Testis (tissue), 3 donors: ENCODE data around the gene TNFRSF6B. TPM values are rescaled to one million over a fixed set of nuclear protein-coding genes. Genes with fewer than 3 reads are reported as not detected.

ENCODE experiments used
- DNase-seq: peaks from one replicate; pipeline ENCODE4 v3.0.0-alpha.2; 2019
- H3K27ac ChIP-seq, 2 donors: fragments of 200-600 bp; sonication (generic); one replicate each; pipeline ENCODE4 v1.5.1; 2019
- H3K27me3 ChIP-seq: fragments of 200-600 bp; sonication (generic); one replicate; pipeline ENCODE4 v1.5.1; 2019
- H3K36me3 ChIP-seq: fragments of 200-600 bp; sonication (generic); one replicate; pipeline ENCODE4 v1.5.1; 2017; ENCODE audit warnings: low read depth; ENCODE audit errors: missing control alignments
- H3K4me1 ChIP-seq: fragments of 200-600 bp; sonication (generic); one replicate; pipeline ENCODE4 v1.5.1; 2019
- H3K4me3 ChIP-seq, 2 donors: fragments of 200-600 bp; sonication (generic); one replicate each; pipeline ENCODE4 v1.5.1; 2017 to 2019
- H3K9me3 ChIP-seq: fragments of 200-600 bp; sonication (generic); one replicate; pipeline ENCODE4 v1.5.1; 2017
- CTCF ChIP-seq, 3 experiments: fragments of 450-650 bp in 2 of 3; fragments of 200-600 bp in 1 of 3; sonication (generic) in 1 of 3; IDR thresholded peaks; one replicate each; pipeline ENCODE4 v1.5.1; 2016 to 2019; ENCODE audit warnings: antibody characterized with exemption in 3 of 3, mild to moderate bottlenecking in 2 of 3, moderate library complexity in 1 of 3
- POLR2A ChIP-seq: fragments of 450-650 bp; IDR thresholded peaks from one replicate; pipeline ENCODE4 v1.6.1; 2017; ENCODE audit warnings: antibody characterized with exemption, mild to moderate bottlenecking, moderate library complexity
- WGBS, 2 donors: methylation state at CpG; one replicate each; pipeline ENCODE4 v1.1.5; 2018; 5-methylcytosine and 5-hydroxymethylcytosine counted together
- intact Hi-C: fragments of 100-400 bp; cut with DNase I; formaldehyde crosslinking; loops from one replicate; pipeline ENCODE4 v1.15.1; 2023; ENCODE audit warnings: low total_unique reads
- polyA plus RNA-seq: library from polyadenylated mRNA; stranded (reverse); fragments of 350-450 nt; fragmentation: Illumina TruSeq; extraction: RNeasy Lipid Tissue Mini Kit (QIAGEN cat#74804); gene quantifications from one replicate; pipeline ENCODE4 v1.2.3, GENCODE V29; 2014; ENCODE audit warnings: low read depth, low replicate concordance; ENCODE audit not compliant: insufficient read depth
- small RNA-seq, 2 donors: library from RNA; depleted of rRNA; stranded (forward); fragments of <200 nt; gene quantifications; one replicate each; pipeline ENCODE3, GENCODE V24; 2016
- total RNA-seq, 2 donors: library from RNA; depleted of rRNA; stranded (reverse); fragments of >200 nt; gene quantifications; one replicate each; pipeline ENCODE4 v1.2.3, GENCODE V29; 2016

The TNFRSF6B gene
- total and polyA plus RNA-seq, 3 donors from 2014 or later = 3.0 to 30.5 (median 26.2) TPM

- Histone ChIP-seq H3K36me3 (no peaks in the 10 kb centered on the region), H3K27me3 (no peaks in the 10 kb centered on the region), H3K4me1 (peaks cover 26% of the 10 kb centered on the region), H3K4me3 (no peak overlapping the region), H3K9me3 (no peaks in the 10 kb centered on the region), H3K27ac (peak overlapping the region in 1 of 2 donors; percentile 15)
- TF ChIP-seq CTCF (IDR thresholded peaks at IDR 0.05) (no peak), POLR2A (no peak)
- WGBS, 2 donors = 74 to 82% methylated on average over 12 to 26 of the region's 26 CpGs
- intact Hi-C loops = no loop called here
- no peak for DNase-seq
These were observed 49.7 kb downstream of the TNFRSF6B start for GRCh38 chr20:63745961-63746731.

- TF ChIP-seq CTCF (IDR thresholded peaks at IDR 0.05) (no peak), POLR2A (no peak)
- intact Hi-C loops = no loop called here
- WGBS, 2 donors = 92 to 98% methylated on average over 10 to 47 of the region's 47 CpGs
- peaks cover 19% of the 10 kb centered on the region for H3K4me1 ChIP-seq
- no peak overlapping the region for H3K27ac ChIP-seq
- no peak for DNase-seq
- H3K4me3 ChIP-seq = no peak overlapping the region
- H3K9me3 ChIP-seq = no peaks in the 10 kb centered on the region
- H3K36me3 ChIP-seq = no peaks in the 10 kb centered on the region
- H3K27me3 ChIP-seq = no peaks in the 10 kb centered on the region
These were observed 50.4 kb downstream of the TNFRSF6B start for GRCh38 chr20:63746751-63747315.

GRCh38 chr20:63747622-63748069, 51.2 kb downstream of the TNFRSF6B start:
- WGBS, 2 donors = 58 to 73% methylated on average over 8 to 11 of the region's 13 CpGs
- TF ChIP-seq POLR2A = no peak
- no peak for TF ChIP-seq CTCF (IDR thresholded peaks at IDR 0.05)
- Histone ChIP-seq H3K27ac (no peak overlapping the region), H3K36me3 (no peaks in the 10 kb centered on the region), H3K4me1 (peaks cover 13% of the 10 kb centered on the region), H3K4me3 (no peak overlapping the region), H3K27me3 (no peaks in the 10 kb centered on the region), H3K9me3 (no peaks in the 10 kb centered on the region)
- intact Hi-C loops = no loop called here
- no peak for DNase-seq

Small RNA genes within 50 kb of the gene (small RNA-seq; reads per million reads assigned to genes)
- gene LIME1 (0 to 0.18 reads per million in 2 donors), gene TNFRSF6B (0 reads per million in 2 donors)

Other genes with a start within 250 kb of the TNFRSF6B start
- 10 to 100 TPM; 49.2 to 60.9 TPM for gene KCNQ2, start 224.0 kb upstream of the TNFRSF6B start, total RNA-seq
- gene KCNQ2, start 224.0 kb upstream of the TNFRSF6B start, polyA plus RNA-seq = 36.2 TPM
- gene EEF1A2, start 197.6 kb upstream of the TNFRSF6B start, total RNA-seq = 10 to 100 TPM in 1 of 2 donors, 1 to 10 TPM in 1; 9.8 to 15.9 TPM
- gene EEF1A2, start 197.6 kb upstream of the TNFRSF6B start, polyA plus RNA-seq = 19.1 TPM
- gene PPDPF, start 175.9 kb upstream of the TNFRSF6B start, total RNA-seq = 100 to 1,000 TPM; 431 to 529 TPM
- gene PPDPF, start 175.9 kb upstream of the TNFRSF6B start, polyA plus RNA-seq = 207 TPM
- under 1 TPM in 1 of 2 donors, not detected in 1; 0.37 TPM for gene PTK6, start 159.3 kb upstream of the TNFRSF6B start, total RNA-seq
- 0.26 TPM for gene PTK6, start 159.3 kb upstream of the TNFRSF6B start, polyA plus RNA-seq
- under 1 TPM; 0.19 to 0.24 TPM for gene SRMS, start 148.9 kb upstream of the TNFRSF6B start, total RNA-seq
- 0.42 TPM for gene SRMS, start 148.9 kb upstream of the TNFRSF6B start, polyA plus RNA-seq
- gene FNDC11, start 142.5 kb upstream of the TNFRSF6B start, total RNA-seq = 100 to 1,000 TPM in 1 of 2 donors, 10 to 100 TPM in 1; 85.4 to 121 TPM
- gene FNDC11, start 142.5 kb upstream of the TNFRSF6B start, polyA plus RNA-seq = 147 TPM
- gene HELZ2, start 122.4 kb upstream of the TNFRSF6B start, total RNA-seq = 10 to 100 TPM; 13.5 to 22.9 TPM
- 7.1 TPM for gene HELZ2, start 122.4 kb upstream of the TNFRSF6B start, polyA plus RNA-seq
- gene GMEB2, start 69.6 kb upstream of the TNFRSF6B start, total RNA-seq = 10 to 100 TPM; 31.0 to 33.1 TPM
- 20.3 TPM for gene GMEB2, start 69.6 kb upstream of the TNFRSF6B start, polyA plus RNA-seq
- 10 to 100 TPM in 1 of 2 donors, 1 to 10 TPM in 1; 8.4 to 16.5 TPM for gene STMN3, start 43.2 kb upstream of the TNFRSF6B start, total RNA-seq
- gene STMN3, start 43.2 kb upstream of the TNFRSF6B start, polyA plus RNA-seq = 15.1 TPM
- 10 to 100 TPM; 56.8 to 84.6 TPM for gene RTEL1, start 38.3 kb upstream of the TNFRSF6B start, total RNA-seq
- gene RTEL1, start 38.3 kb upstream of the TNFRSF6B start, polyA plus RNA-seq = 34.2 TPM
- 10 to 100 TPM; 55.4 to 55.6 TPM for gene ARFRP1, start 11.3 kb downstream of the TNFRSF6B start, total RNA-seq
- gene ARFRP1, start 11.3 kb downstream of the TNFRSF6B start, polyA plus RNA-seq = 37.8 TPM
- 10 to 100 TPM; 53.1 to 57.3 TPM for gene ZGPAT, start 11.4 kb downstream of the TNFRSF6B start, total RNA-seq
- 43.1 TPM for gene ZGPAT, start 11.4 kb downstream of the TNFRSF6B start, polyA plus RNA-seq
- gene LIME1, start 40.0 kb downstream of the TNFRSF6B start, total RNA-seq = 10 to 100 TPM; 41.4 to 47.4 TPM
- 5.6 TPM for gene LIME1, start 40.0 kb downstream of the TNFRSF6B start, polyA plus RNA-seq
- gene SLC2A4RG, start 43.1 kb downstream of the TNFRSF6B start, total RNA-seq = 100 to 1,000 TPM; 123 to 141 TPM
- 64.4 TPM for gene SLC2A4RG, start 43.1 kb downstream of the TNFRSF6B start, polyA plus RNA-seq
- 10 to 100 TPM; 12.5 to 15.4 TPM for gene ZBTB46, start 134.6 kb downstream of the TNFRSF6B start, total RNA-seq
- 5.2 TPM for gene ZBTB46, start 134.6 kb downstream of the TNFRSF6B start, polyA plus RNA-seq
- 10 to 100 TPM; 13.8 to 20.9 TPM for gene ABHD16B, start 164.8 kb downstream of the TNFRSF6B start, total RNA-seq
- gene ABHD16B, start 164.8 kb downstream of the TNFRSF6B start, polyA plus RNA-seq = 10.8 TPM
- gene TPD52L2, start 168.6 kb downstream of the TNFRSF6B start, total RNA-seq = 100 to 1,000 TPM; 100 to 132 TPM
- gene TPD52L2, start 168.6 kb downstream of the TNFRSF6B start, polyA plus RNA-seq = 89.9 TPM
- gene DNAJC5, start 198.5 kb downstream of the TNFRSF6B start, total RNA-seq = 10 to 100 TPM; 58.2 to 64.8 TPM
- gene DNAJC5, start 198.5 kb downstream of the TNFRSF6B start, polyA plus RNA-seq = 35.6 TPM